ENCODE measurements around the gene SCIMP. TPM values are rescaled to one million over a fixed set of nuclear protein-coding genes. Genes with fewer than 3 reads are reported as not detected.

SCIMP gene
- polyA plus RNA-seq (ENCODE audit: insufficient read length in 3 of 3), result 1 to 10 TPM in 2 of 3 donors, under 1 TPM in 1; 0.91 to 2.2 (median 1.4) TPM
- long read RNA-seq, donor 1, partial matches to known transcripts, result 0 of 1 reads
- long read RNA-seq, donor 1, other reads (novel, unspliced or antisense), result 0 of 1 reads
- long read RNA-seq, donor 2, partial matches to known transcripts, result 0 of 3 reads
- long read RNA-seq, donor 2, other reads (novel, unspliced or antisense), result 0 of 3 reads
- long read RNA-seq, donor 3, partial matches to known transcripts, result 82 of 99 reads
- long read RNA-seq, donor 3, other reads (novel, unspliced or antisense), result 16 of 99 reads
- long read RNA-seq, donor 4, result 0 reads
- long read RNA-seq, donor 5, result 0 reads
- long read RNA-seq, donor 6, partial matches to known transcripts, result 5 of 5 reads
- long read RNA-seq, donor 6, other reads (novel, unspliced or antisense), result 0 of 5 reads
- long read RNA-seq, donor 7, result 0 reads
- long read RNA-seq, donor 8, result 0 reads
- long read RNA-seq, donor 9, result 0 reads
- long read RNA-seq, donor 10, result 0 reads
- long read RNA-seq, donor 11, partial matches to known transcripts, result 0 of 35 reads
- long read RNA-seq, donor 11, other reads (novel, unspliced or antisense), result 35 of 35 reads
- long read RNA-seq, donor 12, result 0 reads
- long read RNA-seq, donor 13, partial matches to known transcripts, result 8 of 21 reads
- long read RNA-seq, donor 13, other reads (novel, unspliced or antisense), result 11 of 21 reads
- long read RNA-seq, donor 14, result 0 reads
- long read RNA-seq, donor 15, result 0 reads
- long read RNA-seq, donor 16, partial matches to known transcripts, result 0 of 1 reads
- long read RNA-seq, donor 16, other reads (novel, unspliced or antisense), result 0 of 1 reads

DNA sequence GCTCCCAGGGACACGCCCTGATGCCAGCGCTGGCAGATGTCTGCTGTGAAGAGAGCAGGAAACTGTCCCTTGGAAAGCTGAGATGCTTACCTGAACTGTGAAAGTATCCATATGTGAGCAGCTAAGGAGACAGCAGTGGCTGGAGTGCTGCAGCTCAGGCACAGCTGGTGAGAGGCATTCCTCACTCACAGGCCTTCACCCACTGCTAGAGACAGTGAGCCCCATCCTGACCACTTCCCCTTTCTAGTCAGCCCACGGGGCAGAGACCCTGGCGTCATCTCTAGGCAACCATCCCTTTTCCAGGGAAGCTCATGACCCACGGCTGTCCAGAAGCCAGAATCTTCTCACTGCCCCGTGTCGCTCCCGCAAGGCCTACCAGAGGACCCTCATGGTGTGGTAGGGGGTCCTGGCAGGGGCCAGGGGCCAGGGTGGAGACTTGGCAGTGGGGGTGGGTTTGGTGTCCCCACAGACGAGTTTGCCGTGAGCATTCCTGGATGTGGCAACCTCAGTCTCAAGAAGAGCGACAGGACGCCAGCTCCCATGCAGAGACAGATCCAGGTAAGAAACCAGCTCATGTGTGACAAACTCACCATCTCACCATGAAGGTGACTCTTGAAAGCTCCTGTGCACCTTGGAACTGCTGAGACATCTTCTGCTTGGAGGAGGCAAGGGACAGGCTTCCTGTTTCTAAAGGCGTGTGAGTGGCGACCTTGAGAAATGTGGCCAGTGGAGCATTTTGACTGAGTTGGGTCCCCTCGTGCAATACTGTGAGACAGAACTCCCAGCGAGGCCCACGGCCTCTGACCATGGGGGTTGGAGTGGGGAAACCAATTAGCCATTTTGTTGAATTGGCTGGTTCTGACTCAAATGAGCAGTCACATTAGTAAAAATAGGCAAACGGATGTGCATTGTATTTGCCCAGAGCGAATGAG, at the start of gene SCIMP:
TSS of gene SCIMP (minus strand) at position 216 of the 932 bp plus-strand sequence. CDS start at position 111, 105 bp downstream.
- no peak for DNase-seq

DNA sequence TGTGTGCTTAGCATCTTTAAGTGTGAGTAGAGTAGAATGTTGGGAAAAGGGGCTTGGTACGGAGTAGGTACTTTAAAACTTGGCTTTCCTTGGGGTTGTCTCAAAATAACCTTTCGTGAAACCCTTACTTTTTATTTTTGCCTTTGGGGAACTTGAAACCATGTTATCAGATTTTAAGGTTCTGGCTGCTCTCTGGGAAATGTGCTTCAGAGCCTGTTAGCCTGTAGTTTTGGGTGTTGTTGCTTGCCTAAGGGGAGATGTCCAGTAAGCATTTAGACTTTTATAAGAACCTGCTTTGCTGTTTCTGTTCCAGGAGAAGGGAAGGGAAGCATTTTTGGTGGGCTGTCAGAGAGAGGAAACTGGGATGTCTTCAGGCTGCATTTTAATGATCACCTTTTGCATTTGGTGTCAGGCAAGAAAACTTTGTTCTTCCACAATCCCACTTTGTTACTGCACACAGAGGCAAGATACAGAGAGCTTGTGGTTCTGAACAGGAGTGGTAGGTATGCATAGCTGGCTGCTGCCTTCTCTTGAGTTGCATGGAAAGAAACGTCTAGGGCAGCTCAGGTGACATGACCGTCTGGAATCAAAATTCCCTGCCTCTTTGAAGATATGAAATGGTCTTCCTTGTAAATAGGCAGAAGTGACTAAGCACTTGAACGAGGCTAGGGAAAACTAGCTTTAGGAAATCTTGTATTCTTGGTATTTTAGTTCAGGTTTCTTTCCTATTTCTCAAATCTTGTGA, 49.1 kb upstream of the SCIMP start:
- no peak for DNase-seq

DNA sequence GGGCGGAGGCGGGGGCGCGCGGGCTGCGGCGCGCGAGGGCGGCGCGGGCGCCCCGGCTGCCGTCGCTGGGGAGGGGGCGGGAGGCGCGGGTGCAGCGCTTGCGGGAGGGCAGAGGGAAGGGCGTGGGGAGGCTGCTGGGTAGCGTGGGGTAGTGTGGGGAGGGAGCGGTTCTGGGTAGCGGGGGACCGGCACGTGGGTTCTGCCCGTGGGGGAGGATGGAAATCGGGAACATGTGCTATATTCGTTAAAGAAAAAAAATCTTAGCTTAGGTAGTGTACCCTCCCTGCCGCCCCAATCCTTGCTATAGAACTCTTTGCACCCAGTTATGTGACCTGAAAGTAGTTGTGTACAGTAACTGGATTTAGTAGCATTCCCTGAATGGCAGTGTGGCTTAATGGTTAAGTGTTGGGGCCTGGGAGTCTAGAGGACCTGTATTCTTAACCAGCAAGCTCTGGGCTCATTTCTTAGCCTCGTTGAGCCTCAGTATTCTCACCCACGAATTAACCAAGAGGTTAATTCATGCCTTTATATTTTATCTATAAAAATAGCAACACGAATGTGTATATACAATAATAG, 48.1 kb upstream of the SCIMP start:
- no peak for DNase-seq

DNA sequence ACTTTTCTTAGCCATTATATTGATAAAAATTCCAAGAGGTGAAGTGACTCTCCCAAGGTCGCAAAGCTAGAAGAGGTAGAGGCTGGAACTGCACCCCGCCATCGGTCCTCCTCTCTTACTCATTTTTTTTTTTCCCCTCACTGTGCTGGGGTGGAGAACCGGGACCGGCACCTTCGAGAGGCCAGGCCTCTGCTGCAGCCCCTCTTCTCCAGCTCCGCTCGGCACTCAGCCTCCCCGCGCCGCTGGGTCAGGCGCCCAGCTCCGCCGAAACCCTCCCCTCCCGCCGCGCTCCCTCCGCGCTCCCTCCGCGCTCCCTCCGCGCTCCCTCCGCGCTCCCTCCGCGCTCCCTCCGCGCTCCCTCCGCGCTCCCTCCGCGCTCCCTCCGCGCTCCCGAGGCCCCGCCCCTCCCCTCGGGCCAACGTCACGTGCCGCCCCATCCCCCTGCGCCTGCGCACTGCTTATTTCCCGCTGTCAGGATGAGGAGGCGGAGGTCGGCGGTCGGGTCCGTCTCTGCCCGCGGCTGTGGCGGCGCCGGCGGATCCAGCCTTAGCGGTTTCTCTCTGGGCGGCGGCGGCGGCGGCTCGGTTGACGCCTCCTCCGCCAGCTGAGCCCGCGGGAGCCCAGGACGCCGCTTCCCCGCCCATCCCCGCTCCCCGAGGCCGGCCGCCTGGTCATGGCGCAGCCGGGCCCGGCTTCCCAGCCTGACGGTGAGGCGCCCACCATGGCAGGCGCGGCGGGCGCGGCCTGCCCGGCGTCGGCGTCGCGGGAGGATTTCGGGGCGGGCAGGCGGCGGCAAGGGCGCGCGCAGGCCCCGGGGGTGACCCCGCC, 47.4 kb upstream of the SCIMP start, which contains the start of gene RABEP1:
TSS of gene RABEP1 (plus strand) at position 471 of the 828 bp plus-strand sequence. CDS start at position 674, 203 bp downstream.
- DNase-seq, result peak; percentile 91

DNA sequence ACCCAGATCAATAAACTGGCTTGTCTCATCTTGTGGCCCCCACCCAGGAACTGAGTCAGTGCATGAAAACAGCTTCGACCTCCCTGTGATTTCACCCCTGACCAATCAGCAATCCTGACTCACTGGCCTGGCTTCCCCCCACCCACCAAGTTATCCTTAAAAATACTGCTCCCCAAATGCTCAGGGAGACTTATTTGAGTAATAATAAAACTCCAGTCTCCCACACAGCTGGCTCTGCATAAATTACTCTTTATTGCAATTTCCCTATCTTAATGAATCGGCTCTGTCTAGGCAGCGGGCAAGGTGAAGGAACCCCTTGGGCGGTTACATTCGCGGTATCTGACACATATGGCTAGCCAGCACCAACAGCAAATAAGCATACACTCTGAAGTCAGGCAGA, 37.7 kb upstream of the SCIMP start:
- no peak for DNase-seq

DNA sequence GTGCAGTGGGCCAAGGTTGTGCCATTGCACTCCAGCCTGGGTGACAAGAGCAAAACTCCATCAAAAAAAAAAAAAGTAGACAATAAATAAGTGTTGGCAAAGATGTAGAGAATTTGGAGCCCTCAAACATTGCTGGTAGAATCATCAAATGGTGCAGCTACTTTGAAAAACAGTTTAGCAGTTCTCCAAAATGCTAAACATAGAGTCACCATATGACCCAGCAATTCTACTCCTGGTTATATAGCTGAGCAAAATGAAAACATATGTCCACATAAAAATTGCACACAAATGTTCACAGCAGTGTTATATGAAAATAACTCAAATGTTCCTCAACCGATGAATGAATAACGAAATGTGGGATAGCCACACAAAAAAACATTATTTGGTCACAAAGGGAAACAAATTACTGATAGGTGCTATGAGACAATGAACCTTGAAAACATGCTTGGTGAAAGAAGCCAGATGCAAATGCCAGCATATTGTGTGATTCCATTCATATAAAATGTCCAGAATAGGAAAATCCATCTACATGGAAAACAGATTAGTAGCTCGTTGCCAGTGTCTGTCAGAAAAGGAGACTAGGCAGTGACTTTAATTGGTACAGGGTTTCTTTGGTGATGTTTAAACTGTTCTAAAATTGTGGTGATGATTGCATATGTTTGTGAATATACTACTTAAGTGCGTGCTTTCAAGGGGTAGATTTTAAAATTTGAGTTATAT, 34.7 kb upstream of the SCIMP start:
- DNase-seq, result no peak

DNA sequence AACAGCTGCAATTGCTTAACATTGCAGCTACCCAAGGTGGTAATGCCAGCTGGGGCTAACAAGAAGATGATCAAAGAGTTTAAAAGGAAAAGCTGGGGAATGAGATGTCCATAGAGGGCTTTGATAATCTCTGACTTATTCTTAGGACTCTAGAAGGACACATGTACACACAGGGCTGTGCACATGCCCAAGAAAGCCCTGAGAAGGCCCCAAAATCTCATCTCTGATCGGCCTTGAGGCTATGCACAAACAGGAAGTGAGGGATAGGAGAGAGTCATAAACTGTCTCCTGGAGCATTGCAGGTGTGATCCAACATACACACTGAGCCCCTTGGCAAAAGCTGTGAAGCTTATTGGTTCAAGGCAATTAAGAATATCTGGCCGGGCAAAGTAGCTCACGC, 30.2 kb upstream of the SCIMP start:
- no peak for DNase-seq

DNA sequence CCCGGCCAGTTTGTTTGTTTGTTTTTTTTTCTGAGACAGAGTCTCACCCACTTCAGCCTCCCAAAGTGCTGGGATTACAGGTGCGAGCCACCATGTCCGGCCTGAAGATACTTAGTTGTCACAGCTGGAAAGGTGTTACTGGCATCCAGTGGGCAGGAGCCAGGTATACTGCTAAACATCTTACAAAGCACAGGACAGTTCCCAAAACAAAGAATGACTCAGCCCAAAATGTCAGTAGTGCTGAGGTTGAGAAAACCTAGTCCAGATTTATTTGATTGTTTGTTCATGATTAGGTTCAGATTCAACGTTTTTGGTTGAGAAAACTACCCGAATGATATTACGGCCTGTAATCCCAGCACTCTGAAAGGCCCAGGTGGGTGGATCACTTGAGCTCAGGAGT, 28.8 kb upstream of the SCIMP start:
- no peak for DNase-seq

DNA sequence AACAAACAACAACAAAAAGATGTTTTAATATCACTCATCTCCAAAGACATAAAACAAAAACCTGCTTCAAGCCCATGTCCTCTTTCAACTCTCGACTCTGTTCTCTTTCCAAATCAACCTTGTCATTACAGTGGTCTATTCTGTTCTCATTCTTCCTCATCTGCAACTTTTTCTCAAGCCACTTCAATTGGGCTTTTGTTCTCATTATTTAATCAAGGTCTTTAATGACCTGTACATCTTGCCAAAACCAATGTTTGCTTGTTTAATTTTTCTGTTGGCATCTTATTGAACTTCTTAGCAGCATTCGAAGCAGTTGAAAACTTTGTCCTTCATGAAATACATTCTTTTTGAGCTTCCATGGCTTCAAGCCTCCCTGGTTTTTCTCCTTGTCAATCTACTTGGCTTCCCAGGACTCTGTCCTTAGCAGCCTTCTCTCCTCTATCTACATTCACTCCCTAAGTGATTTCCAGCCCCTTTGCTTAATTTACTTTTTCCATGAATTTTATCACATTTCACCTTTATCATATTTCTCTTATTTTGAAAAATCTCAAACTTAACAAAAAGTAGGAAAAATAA, 27.8 kb upstream of the SCIMP start:
- no peak for DNase-seq

DNA sequence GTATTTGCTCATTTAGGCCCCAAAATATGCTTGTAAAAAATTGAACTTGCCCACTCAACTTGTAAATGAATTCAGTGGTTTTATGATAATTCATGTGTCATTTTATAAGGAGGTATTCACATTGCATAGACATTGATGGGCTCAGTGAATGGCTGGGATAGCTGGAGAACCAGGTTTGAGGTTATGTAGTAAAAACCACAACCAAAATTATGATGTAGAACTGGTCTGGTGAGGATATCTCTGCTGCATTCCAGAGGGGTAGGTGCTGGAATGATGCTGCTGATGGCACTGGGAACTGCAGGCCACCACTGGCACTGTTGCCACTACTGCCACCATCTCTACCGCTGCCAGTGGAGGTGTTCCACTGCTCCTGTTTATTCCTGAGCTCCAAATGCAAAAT, 25.9 kb upstream of the SCIMP start:
- DNase-seq, result no peak

DNA sequence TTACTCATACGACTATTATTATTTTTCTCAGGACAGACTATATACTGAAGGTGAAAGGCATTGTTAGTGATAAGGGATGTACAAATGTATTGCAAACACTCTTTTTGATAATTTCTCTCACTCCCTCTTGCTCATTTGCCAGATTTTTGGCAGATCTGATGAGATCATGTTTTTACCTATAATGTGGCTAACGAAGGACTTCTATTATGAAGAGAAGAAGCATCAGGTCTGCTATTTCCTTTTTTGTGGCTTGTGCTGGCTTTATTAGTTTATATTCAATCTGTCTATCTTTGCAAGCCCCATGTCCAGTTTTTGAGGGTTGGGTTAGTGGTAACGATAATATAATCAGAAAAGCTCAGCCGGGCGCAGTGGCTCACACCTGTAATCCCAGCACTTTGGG, 22.5 kb upstream of the SCIMP start:
- DNase-seq, result no peak

DNA sequence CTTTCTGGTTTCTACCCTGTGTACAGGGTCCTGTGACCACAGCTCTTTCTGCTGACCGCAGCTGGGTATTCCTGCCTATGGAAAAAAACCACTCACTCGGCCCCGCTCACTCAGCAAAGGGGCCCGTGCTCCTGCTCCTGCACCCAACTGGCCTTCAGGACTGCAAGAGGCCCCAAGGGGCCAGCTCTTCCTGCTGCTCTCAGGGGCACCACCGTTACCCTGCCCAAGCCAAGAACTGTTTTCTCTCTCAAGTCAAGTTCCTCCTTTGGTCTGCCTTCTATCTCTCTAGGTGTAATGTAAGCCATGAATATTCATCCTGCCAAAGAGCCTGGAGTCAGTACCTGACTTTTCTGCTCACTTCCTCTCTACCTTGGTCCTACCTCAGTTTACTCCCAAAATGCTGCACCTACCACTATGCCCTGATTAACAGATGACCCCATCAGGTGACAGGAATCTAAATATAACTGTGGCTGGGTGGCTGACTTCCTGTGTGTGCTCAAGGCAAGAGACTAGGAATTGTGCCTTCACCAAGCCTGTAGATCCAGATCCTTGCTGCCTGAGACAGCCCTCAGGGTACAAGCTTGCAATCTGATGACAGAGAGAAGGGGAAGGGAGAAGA, 20.4 kb upstream of the SCIMP start:
- DNase-seq, result no peak

DNA sequence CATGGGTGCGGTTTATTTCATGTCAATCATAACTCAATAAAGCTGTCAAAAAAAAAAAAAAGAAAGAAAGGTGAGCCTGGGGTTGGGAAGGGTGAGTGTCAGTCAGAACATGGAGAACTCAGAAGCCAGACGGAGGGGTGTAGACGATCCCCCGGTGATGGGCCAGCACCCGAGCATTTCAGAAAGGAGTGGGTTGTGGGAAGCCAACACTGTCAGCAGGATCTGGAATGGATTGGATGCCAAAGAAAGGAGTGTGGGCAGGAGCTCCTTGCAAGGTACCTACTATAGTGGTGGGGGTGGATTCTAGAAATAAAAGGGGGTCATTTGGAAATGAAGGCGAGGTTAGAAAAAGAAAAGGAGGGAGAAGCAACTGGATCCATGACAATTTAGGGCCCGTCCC, 19.8 kb upstream of the SCIMP start:
- no peak for DNase-seq

DNA sequence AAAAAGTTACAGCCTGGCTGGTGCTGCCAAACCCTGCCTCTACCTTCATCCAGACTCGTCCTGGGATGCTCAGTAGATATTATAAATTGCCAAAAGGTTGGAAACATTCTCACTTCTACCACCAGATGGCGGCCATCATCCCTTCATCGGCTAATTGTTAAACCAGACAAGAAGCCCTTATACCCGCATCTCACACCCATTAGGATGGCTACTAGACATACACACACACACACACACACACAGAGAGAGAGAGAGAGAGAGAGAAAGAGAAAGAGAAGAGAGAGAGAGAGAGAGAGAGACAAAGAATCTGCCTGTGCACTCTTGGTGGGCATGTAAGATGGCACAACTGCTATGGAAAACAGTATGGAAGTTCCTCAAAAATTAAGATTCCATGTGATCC, 15.0 kb upstream of the SCIMP start:
- DNase-seq, result peak; percentile 66

DNA sequence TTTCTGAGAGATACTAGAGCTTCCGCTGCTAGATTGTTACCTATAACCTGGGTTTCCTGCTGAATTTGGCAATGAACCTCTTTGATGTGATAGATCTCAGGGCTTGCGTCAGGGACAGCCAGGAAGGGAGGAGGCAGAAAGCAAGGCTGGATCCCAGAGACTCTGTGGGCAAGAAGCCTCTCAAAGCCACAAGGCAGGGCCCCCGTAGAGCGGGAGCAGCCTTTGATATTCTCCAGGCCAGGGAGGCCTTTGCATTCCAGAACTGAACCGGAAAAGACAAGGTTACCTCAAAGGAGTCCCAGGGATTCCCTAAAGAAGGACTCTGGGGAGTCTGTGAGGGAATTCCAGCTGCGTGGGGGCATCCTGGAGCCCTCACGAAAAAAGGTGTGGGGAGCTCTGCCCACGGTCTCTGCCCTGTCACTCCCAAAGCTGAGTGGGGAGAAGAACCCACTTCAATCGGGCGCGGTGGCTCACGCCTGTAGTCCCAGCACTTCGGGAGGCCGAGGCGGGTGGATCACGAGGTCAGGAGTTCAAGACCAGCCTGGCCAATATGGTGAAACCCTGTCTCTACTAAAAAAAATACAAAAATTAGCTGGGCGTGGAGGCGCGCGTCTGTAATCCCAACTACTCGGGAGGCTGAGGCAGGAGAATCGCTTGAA, 14.3 kb upstream of the SCIMP start:
- no peak for DNase-seq

DNA sequence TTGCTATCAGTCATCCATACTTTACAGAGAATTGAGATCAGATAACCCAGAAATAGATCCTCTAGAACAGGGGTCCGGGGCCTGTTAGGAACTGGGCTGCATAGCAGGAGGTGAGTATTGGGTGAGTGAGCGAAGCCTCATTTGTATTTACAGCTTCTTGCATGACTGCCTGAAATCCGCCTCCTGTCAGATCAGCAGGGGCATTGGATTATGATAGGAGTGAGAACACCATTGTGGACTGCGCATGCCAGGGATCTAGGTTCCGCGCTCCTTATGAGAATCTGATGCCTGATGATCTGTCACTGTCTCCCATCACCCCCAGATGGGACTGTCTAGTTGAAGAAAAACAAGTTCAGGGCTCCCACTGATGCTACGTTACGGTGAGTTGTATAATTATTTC, 13.0 kb upstream of the SCIMP start:
- no peak for DNase-seq

DNA sequence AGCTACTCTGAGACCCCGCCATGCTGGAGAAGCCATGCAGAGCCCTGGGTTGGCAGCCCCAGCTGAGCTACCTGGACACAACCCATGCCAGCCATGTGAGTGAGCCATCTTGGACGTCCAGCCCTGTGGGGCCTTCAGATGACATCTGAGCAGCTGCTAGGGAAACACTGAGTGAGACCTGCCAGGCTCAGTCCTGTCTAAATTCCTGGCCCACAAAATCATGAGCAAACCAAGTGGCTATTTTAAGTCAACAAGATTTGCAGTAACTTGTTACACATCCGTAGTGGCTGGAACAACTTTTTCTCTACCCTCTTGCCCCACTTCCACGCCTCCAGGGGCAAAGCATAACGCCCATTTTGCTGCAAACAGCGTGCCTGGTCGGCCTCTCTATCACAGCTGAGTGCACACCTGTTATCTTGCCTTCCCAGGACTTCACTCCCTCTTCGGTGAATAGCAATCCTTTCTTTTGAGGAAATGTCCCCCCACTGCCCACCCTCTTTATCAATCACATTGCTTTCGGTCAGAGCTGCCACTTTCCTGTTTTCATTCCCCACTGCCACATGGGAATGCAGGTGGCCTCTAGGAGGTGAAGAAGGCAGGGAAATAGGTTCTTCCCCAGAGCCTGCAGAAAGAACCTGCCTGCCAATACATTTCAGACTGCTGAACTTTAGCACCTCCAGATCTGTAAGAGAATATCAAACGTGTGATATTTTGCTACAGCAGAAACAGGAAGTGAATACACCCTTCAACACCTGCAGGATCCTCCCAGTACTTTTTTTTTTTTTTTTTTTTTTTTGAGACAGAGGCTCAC, 7.4 kb upstream of the SCIMP start:
- no peak for DNase-seq
